Memory B cell (primary cell): ENCODE results near the gene CDKN2A.

Experiments used
- ATAC-seq: fragments of 150-1000 bp; cut with Tn5 transposase; 2 replicates; pipeline ENCODE4 v1.10.0; 2021; ENCODE audit warnings: low read depth, mild to moderate bottlenecking, moderate library complexity
- DNase-seq, 2 donors: peaks; one replicate each; pipeline ENCODE4 v3.0.0; 2022; ENCODE audit warnings: low spot score in 2 of 2
- H3K27ac Mint-ChIP-seq: one replicate; pipeline ENCODE4 v1.8.0; 2022; ENCODE audit warnings: mild to moderate bottlenecking, moderate library complexity, mixed read lengths
- H3K27me3 Mint-ChIP-seq: one replicate; pipeline ENCODE4 v1.8.0; 2022; ENCODE audit warnings: mixed read lengths
- H3K36me3 Mint-ChIP-seq: one replicate; pipeline ENCODE4 v1.8.0; 2022; ENCODE audit warnings: mild to moderate bottlenecking, mixed read lengths
- H3K4me1 Mint-ChIP-seq: one replicate; pipeline ENCODE4 v1.8.0; 2022; ENCODE audit warnings: mixed read lengths
- H3K4me3 Mint-ChIP-seq: one replicate; pipeline ENCODE4 v1.8.0; 2022; ENCODE audit warnings: mild to moderate bottlenecking, moderate library complexity, mixed read lengths
- H3K9me3 Mint-ChIP-seq: one replicate; pipeline ENCODE4 v1.8.0; 2022; ENCODE audit warnings: mixed read lengths

The CDKN2A gene

GRCh38 chr9:21996438-21996837 is 2.2 kb upstream of the CDKN2A start:
- Mint-ChIP-seq H3K27me3 (no peaks in the 10 kb centered on the region), H3K36me3 (no peaks in the 10 kb centered on the region), H3K4me1 (peaks cover 16% of the 10 kb centered on the region), H3K4me3 (peak overlapping the region; percentile 96), H3K27ac (peak overlapping the region; percentile 95), H3K9me3 (no peaks in the 10 kb centered on the region)
- ATAC-seq (no peak), DNase-seq (no peak)

- Mint-ChIP-seq H3K27ac (peak overlapping the region; percentile 95), H3K36me3 (no peaks in the 10 kb centered on the region), H3K9me3 (no peaks in the 10 kb centered on the region), H3K27me3 (no peaks in the 10 kb centered on the region), H3K4me3 (peak overlapping the region; percentile 96), H3K4me1 (peaks cover 16% of the 10 kb centered on the region)
- peak; percentile 15 for ATAC-seq
- DNase-seq, result peak; percentile 35 to 60
Observed at GRCh38 chr9:21995666-21996398, 1.6 kb upstream of the CDKN2A start.

- ATAC-seq, result peak; percentile 80
Observed at GRCh38 chr9:21995006-21995665, 944 bp upstream of the CDKN2A start.

GRCh38 chr9:21994556-21995005 is 389 bp upstream of the CDKN2A start, which contains the start of gene CDKN2B-AS1:
CDKN2B-AS1 (plus strand) TSS chr9:21994791.
- H3K27me3 Mint-ChIP-seq, result peaks cover 2% of the 10 kb centered on the region
- peaks cover 16% of the 10 kb centered on the region for H3K4me1 Mint-ChIP-seq
- no peaks in the 10 kb centered on the region for H3K9me3 Mint-ChIP-seq
- DNase-seq (peak; percentile 45 to 53), ATAC-seq (peak; percentile 24)
- peaks cover 2% of the 10 kb centered on the region for H3K36me3 Mint-ChIP-seq
- peak within 1 kb of the TSS; percentile 95 for H3K27ac Mint-ChIP-seq
- peak within 1 kb of the TSS; percentile 96 for H3K4me3 Mint-ChIP-seq

More at GRCh38 chr9:21995006-21995665, 944 bp upstream of the CDKN2A start:
- H3K9me3 Mint-ChIP-seq, result no peaks in the 10 kb centered on the region
- H3K4me1 Mint-ChIP-seq, result peaks cover 16% of the 10 kb centered on the region
- H3K27ac Mint-ChIP-seq, result peak overlapping the region; percentile 95
- peak; percentile 85 to 89 for DNase-seq
- peaks cover 2% of the 10 kb centered on the region for H3K27me3 Mint-ChIP-seq
- H3K36me3 Mint-ChIP-seq, result peaks cover 2% of the 10 kb centered on the region
- H3K4me3 Mint-ChIP-seq, result peak overlapping the region; percentile 96

GRCh38 chr9:21993007-21993406 is 1.2 kb downstream of the CDKN2A start:
- Mint-ChIP-seq H3K4me3 (peak overlapping the region; percentile 96), H3K36me3 (peaks cover 2% of the 10 kb centered on the region), H3K27me3 (peaks cover 3% of the 10 kb centered on the region), H3K27ac (peak overlapping the region; percentile 95), H3K4me1 (peaks cover 16% of the 10 kb centered on the region), H3K9me3 (no peaks in the 10 kb centered on the region)
- ATAC-seq, result no peak
- DNase-seq, result no peak

- Mint-ChIP-seq H3K36me3 (peaks cover 2% of the 10 kb centered on the region), H3K27me3 (peaks cover 5% of the 10 kb centered on the region), H3K9me3 (no peaks in the 10 kb centered on the region), H3K4me3 (no peak overlapping the region), H3K4me1 (peaks cover 16% of the 10 kb centered on the region), H3K27ac (no peak overlapping the region)
- DNase-seq (no peak), ATAC-seq (no peak)
Observed at GRCh38 chr9:21991072-21991959, 2.9 kb downstream of the CDKN2A start.

- DNase-seq (no peak), ATAC-seq (no peak)
- Mint-ChIP-seq H3K4me1 (peaks cover 8% of the 10 kb centered on the region), H3K27me3 (peaks cover 5% of the 10 kb centered on the region), H3K27ac (no peak overlapping the region), H3K36me3 (peaks cover 2% of the 10 kb centered on the region), H3K9me3 (no peaks in the 10 kb centered on the region), H3K4me3 (no peak overlapping the region)
Observed at GRCh38 chr9:21989440-21990189, 4.6 kb downstream of the CDKN2A start.

- no peak for ATAC-seq
- Mint-ChIP-seq H3K27me3 (peaks cover 6% of the 10 kb centered on the region), H3K4me3 (no peak overlapping the region), H3K27ac (no peak overlapping the region), H3K9me3 (no peaks in the 10 kb centered on the region), H3K36me3 (peaks cover 2% of the 10 kb centered on the region), H3K4me1 (peaks cover 2% of the 10 kb centered on the region)
- DNase-seq, result no peak
Observed at GRCh38 chr9:21988056-21988990, 5.9 kb downstream of the CDKN2A start.

- no peak overlapping the region for H3K27ac Mint-ChIP-seq
- H3K9me3 Mint-ChIP-seq, result no peaks in the 10 kb centered on the region
- H3K4me3 Mint-ChIP-seq, result no peak overlapping the region
- peaks cover 2% of the 10 kb centered on the region for H3K36me3 Mint-ChIP-seq
- H3K27me3 Mint-ChIP-seq, result peaks cover 6% of the 10 kb centered on the region
- no peaks in the 10 kb centered on the region for H3K4me1 Mint-ChIP-seq
- DNase-seq, result no peak
- no peak for ATAC-seq
Observed at GRCh38 chr9:21985964-21986667, 8.1 kb downstream of the CDKN2A start.

GRCh38 chr9:21984101-21984500 is 10.1 kb downstream of the CDKN2A start:
- Mint-ChIP-seq H3K9me3 (no peaks in the 10 kb centered on the region), H3K4me1 (no peaks in the 10 kb centered on the region), H3K27ac (no peak overlapping the region), H3K27me3 (peaks cover 8% of the 10 kb centered on the region), H3K36me3 (no peaks in the 10 kb centered on the region), H3K4me3 (no peak overlapping the region)
- no peak for ATAC-seq
- DNase-seq, result no peak

GRCh38 chr9:21983561-21983935 is 10.6 kb downstream of the CDKN2A start:
- Mint-ChIP-seq H3K36me3 (no peaks in the 10 kb centered on the region), H3K4me1 (no peaks in the 10 kb centered on the region), H3K9me3 (no peaks in the 10 kb centered on the region), H3K27me3 (peaks cover 11% of the 10 kb centered on the region), H3K4me3 (no peak overlapping the region), H3K27ac (no peak overlapping the region)
- no peak for DNase-seq
- ATAC-seq, result peak; percentile 51

GRCh38 chr9:21982861-21983560 is 11.2 kb downstream of the CDKN2A start:
- H3K27ac Mint-ChIP-seq, result no peak overlapping the region
- no peak overlapping the region for H3K4me3 Mint-ChIP-seq
- no peaks in the 10 kb centered on the region for H3K9me3 Mint-ChIP-seq
- no peaks in the 10 kb centered on the region for H3K4me1 Mint-ChIP-seq
- ATAC-seq (no peak), DNase-seq (no peak)
- H3K27me3 Mint-ChIP-seq, result peaks cover 12% of the 10 kb centered on the region
- H3K36me3 Mint-ChIP-seq, result no peaks in the 10 kb centered on the region
